HepG2 (cell line): ENCODE data around the gene EIF2S2. TPM values are rescaled to one million over a fixed set of nuclear protein-coding genes. Genes with fewer than 3 reads are reported as not detected.

Source experiments
- ATAC-seq: fragments of 200-7000 bp; cut with Tn5 transposase; 3 replicates; pipeline ENCODE4 v1.9.1; 2020; ENCODE audit warnings: mild to moderate bottlenecking, moderate library complexity
- BruUV-seq: library from RNA; stranded (reverse); fragments of 400-500 nt; replicated peaks from 2 replicates; lab custom pipeline; 2021; lab: Mats Ljungman, UMichigan
- CTCF ChIA-PET: fragments of 300-600 bp; formaldehyde crosslinking; extraction: SDS; loops from one replicate; lab custom pipeline; 2021; ENCODE audit warnings: low total read pairs, inconsistent platforms, low intra/inter-chr PET ratio; lab: Yijun Ruan, JAX
- POLR2A ChIA-PET: fragments of 350-600 bp; sonication (Branson Sonifier 250); formaldehyde crosslinking; loops from one replicate; lab custom pipeline; 2020; ENCODE audit warnings: antibody characterized with exemption, inconsistent platforms; lab: Yijun Ruan, JAX
- DNase-seq: peaks from one replicate; pipeline ENCODE4 v3.0.0-alpha.2; 2015; ENCODE audit warnings: low spot score
- FAIRE-seq: peaks from 3 replicates; lab custom pipeline; 2011; peaks lifted over from hg19 to GRCh38; lab: Jason Lieb, UNC
- H2AFZ ChIP-seq: one replicate; pipeline ENCODE4 v1.6.1; 2011; ENCODE audit warnings: low read length, inconsistent platforms
- H3K27ac ChIP-seq: fragments of 300-600 bp; 3 replicates; pipeline ENCODE4 v1.8.0; 2011; ENCODE audit warnings: mixed run types, mild to moderate bottlenecking, mixed read lengths, low read length, inconsistent platforms; ENCODE audit not compliant: insufficient read depth; ENCODE audit errors: extremely low read length
- H3K27me3 ChIP-seq, 2 experiments: fragments of 200-600 bp in 1 of 2; 2 replicates in 1 of 2; 3 replicates in 1 of 2; pipeline versions ENCODE4 v1.6.0 to v1.8.0; 2011; ENCODE audit warnings: low read length in 2 of 2, mild to moderate bottlenecking in 2 of 2, moderate library complexity in 2 of 2, inconsistent platforms in 1 of 2; ENCODE audit not compliant: insufficient read depth in 2 of 2, control insufficient read depth in 1 of 2
- H3K36me3 ChIP-seq, 2 experiments: fragments of 200-600 bp in 1 of 2; replicated peaks in 1 of 2; 2 replicates in 1 of 2; 3 replicates in 1 of 2; pipeline versions ENCODE4 v1.5.1 to v1.8.0; 2011; ENCODE audit warnings: low read length in 2 of 2, inconsistent platforms in 1 of 2; ENCODE audit not compliant: insufficient read depth in 2 of 2, control insufficient read depth in 1 of 2
- H3K4me1 ChIP-seq: 2 replicates; pipeline ENCODE4 v1.5.1; 2012; ENCODE audit warnings: low read length, inconsistent platforms; ENCODE audit not compliant: insufficient read depth
- H3K4me2 ChIP-seq: 2 replicates; pipeline ENCODE4 v1.6.0; 2011; ENCODE audit warnings: low read depth, low read length, inconsistent platforms
- H3K4me3 ChIP-seq, 3 experiments: fragments of 200-600 bp in 1 of 3; sonication (generic), shearing (Covaris generic) in 1 of 3; replicated peaks in 1 of 3; 2 replicates each; pipeline ENCODE4 v1.5.1; 2011 to 2016; ENCODE audit warnings: low read length in 3 of 3, inconsistent platforms in 2 of 3, low read depth in 2 of 3, mild to moderate bottlenecking in 2 of 3, control low read depth in 1 of 3, mixed read lengths in 1 of 3; ENCODE audit not compliant: insufficient read depth in 1 of 3
- H3K79me2 ChIP-seq: one replicate; pipeline ENCODE4 v1.6.1; 2011; ENCODE audit warnings: low read length, inconsistent platforms; ENCODE audit not compliant: insufficient read depth
- H3K9ac ChIP-seq: 2 replicates; pipeline ENCODE4 v1.6.0; 2011; ENCODE audit warnings: mild to moderate bottlenecking, low read depth, low read length, inconsistent platforms; ENCODE audit not compliant: insufficient read depth
- H3K9me3 ChIP-seq: 2 replicates; pipeline ENCODE4 v1.5.1; 2012; ENCODE audit warnings: mild to moderate bottlenecking, low read length
- H4K20me1 ChIP-seq: 2 replicates; pipeline ENCODE4 v1.6.0; 2011; ENCODE audit warnings: inconsistent platforms, mild to moderate bottlenecking, low read length, moderate library complexity; ENCODE audit not compliant: insufficient read depth
- AGO2 ChIP-seq: fragments of 200-400 bp; formaldehyde crosslinking; optimal IDR thresholded peaks from 2 replicates; pipeline ENCODE3; 2017; ENCODE audit warnings: mild to moderate bottlenecking, low read depth, low read length, moderate library complexity
- CEBPB ChIP-seq: IDR thresholded peaks from 2 replicates; pipeline ENCODE4 v1.6.1; 2011; ENCODE audit warnings: low read depth, low read length, improper control_type of control experiment, borderline replicate concordance
- HNRNPK ChIP-seq: fragments of 200-400 bp; formaldehyde crosslinking; IDR thresholded peaks from 2 replicates; pipeline ENCODE4 v1.6.1; 2018; ENCODE audit warnings: low read length, low read depth, moderate library complexity, mild to moderate bottlenecking; ENCODE audit not compliant: poor library complexity, severe bottlenecking
- KDM6A ChIP-seq: IDR thresholded peaks from 2 replicates; pipeline ENCODE4 v1.6.1; 2016; ENCODE audit warnings: low read depth
- MTF2 ChIP-seq: sonication (generic); formaldehyde crosslinking; IDR thresholded peaks from 2 replicates; pipeline ENCODE4 v1.5.0; 2020; ENCODE audit warnings: missing genetic modification reagents, borderline replicate concordance
- NKX3-1 ChIP-seq: sonication (generic); formaldehyde crosslinking; IDR thresholded peaks from 2 replicates; pipeline ENCODE4 v1.5.0; 2020; ENCODE audit warnings: missing genetic modification reagents
- RXRA ChIP-seq: sonication (generic); formaldehyde crosslinking; IDR thresholded peaks from 2 replicates; pipeline ENCODE4 v1.5.1; 2020; ENCODE audit warnings: missing genetic modification reagents
- ZNF251 ChIP-seq: sonication (generic); formaldehyde crosslinking; IDR thresholded peaks from 2 replicates; pipeline ENCODE4 v1.9.0; 2021; ENCODE audit warnings: mild to moderate bottlenecking, missing genetic modification reagents
- ZNF253 ChIP-seq: sonication (generic); formaldehyde crosslinking; IDR thresholded peaks from 2 replicates; pipeline ENCODE4 v1.8.0; 2022; ENCODE audit warnings: mild to moderate bottlenecking, missing genetic modification reagents, borderline replicate concordance
- ZNF740 ChIP-seq: sonication (generic); formaldehyde crosslinking; IDR thresholded peaks from 2 replicates; pipeline ENCODE4 v1.4.0; 2020; ENCODE audit warnings: missing genetic modification reagents
- ZNF768 ChIP-seq: sonication (generic); formaldehyde crosslinking; IDR thresholded peaks from 2 replicates; pipeline ENCODE4 v1.4.0; 2020; ENCODE audit warnings: missing genetic modification reagents
- ZNF788 ChIP-seq: sonication (generic); formaldehyde crosslinking; IDR thresholded peaks from 2 replicates; pipeline ENCODE4 v1.5.0; 2020; ENCODE audit warnings: mild to moderate bottlenecking, missing genetic modification reagents, borderline replicate concordance
- WGBS: methylation state at CpG from one replicate; pipeline ENCODE4 v1.1.6; 2017; ENCODE audit warnings: low lambda C conversion rate; 5-methylcytosine and 5-hydroxymethylcytosine counted together
- in situ Hi-C: cut with HindIII; loops from 2 replicates; pipeline ENCODE4 v1.10.0; 2017; ENCODE audit warnings: low pct_unique_long_range_greater_than_20kb; ENCODE audit not compliant: extremely low pct_ligation_motif_present
- intact Hi-C: fragments of 100-400 bp; cut with micrococcal nuclease; formaldehyde crosslinking; loops from one replicate; pipeline ENCODE4 v1.10.0; 2022; ENCODE audit not compliant: unreplicated experiment
- polyA plus RNA-seq, 8 experiments: library from polyadenylated mRNA; depleted of rRNA in 3 of 8; stranded (reverse) in 7 of 8; unstranded in 1 of 8; fragments of >200 nt; fragmentation: Illumina TruSeq in 4 of 8; extraction: Trizol in 4 of 8; gene quantifications; 2 replicates each; pipeline versions ENCODE4 v1.2.1 to v1.2.3, GENCODE V29; 2011 to 2016; ENCODE audit warnings: low read depth in 4 of 8, missing spikeins in 1 of 8, mixed read lengths in 1 of 8; ENCODE audit not compliant: insufficient read depth in 1 of 8
- total RNA-seq, 5 experiments: library from RNA; depleted of rRNA; stranded (reverse); fragments of >200 nt; fragmentation: Illumina TruSeq; extraction: Trizol; gene quantifications; 2 replicates each; pipeline ENCODE4 v1.2.3, GENCODE V29; 2016; ENCODE audit warnings: low read depth in 1 of 5
- TF ChIP-seq, protein P1 (sequence below): IDR thresholded peaks from 2 replicates; pipeline ENCODE4 v1.6.1; 2016; ENCODE audit warnings: control low read depth

EIF2S2 gene
- total and polyA plus RNA-seq, 2 of the 13 experiments (the other 11 are each of a cell fraction or from before 2014, with no cell fraction given), result 126 to 213 TPM

DNA sequence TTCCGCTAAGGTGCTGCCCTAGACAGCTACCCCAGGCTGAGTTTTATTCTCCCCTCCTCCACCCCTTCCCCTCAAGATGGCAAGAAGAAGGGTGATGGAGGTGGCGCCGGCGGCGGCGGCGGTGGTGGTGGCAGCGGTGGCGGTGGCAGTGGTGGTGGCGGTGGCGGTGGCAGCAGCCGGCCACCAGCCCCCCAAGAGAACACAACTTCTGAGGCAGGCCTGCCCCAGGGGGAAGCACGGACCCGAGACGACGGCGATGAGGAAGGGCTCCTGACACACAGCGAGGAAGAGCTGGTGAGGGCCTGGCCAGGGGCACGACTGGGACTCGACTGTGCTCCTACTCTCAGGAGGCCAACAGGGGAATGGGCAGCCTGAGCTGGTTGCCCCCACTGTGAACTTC, 35.1 kb downstream of the EIF2S2 start (continued):
- TF ChIP-seq ZNF253 (CRISPR knock-in tag) (no peak), CEBPB (no peak), ZNF788 (CRISPR knock-in tag) (no peak), ZNF251 (CRISPR knock-in tag) (no peak), HNRNPK (peak; percentile 31), ZNF740 (no peak), KDM6A (CRISPR knock-in tag) (no peak)

DNA sequence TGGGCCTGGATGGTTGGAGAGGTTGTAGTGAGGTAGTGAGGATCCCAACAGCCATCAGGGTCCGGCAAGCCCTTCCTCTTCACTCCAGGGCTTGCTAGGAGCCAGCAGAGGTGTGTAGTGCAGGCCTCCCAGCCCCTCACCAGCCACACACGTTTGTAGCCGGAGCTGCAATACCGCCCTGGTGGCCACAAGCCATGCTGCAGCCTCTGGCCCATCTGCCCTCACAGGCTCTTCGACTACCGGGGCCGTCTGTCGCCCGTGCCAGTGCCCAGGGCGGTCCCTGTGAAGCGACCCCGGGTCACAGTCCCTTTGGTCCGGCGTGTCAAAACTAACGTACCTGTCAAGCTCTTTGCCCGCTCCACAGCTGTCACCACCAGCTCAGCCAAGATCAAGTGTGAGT, 36.4 kb downstream of the EIF2S2 start:
- ATAC-seq, result peak; percentile 62
- POLR2A ChIA-PET, result no interaction called here
- Histone ChIP-seq H3K27me3 (no peaks in the 10 kb centered on the region), H3K79me2 (peaks cover 28% of the 10 kb centered on the region), H3K4me1 (no peaks in the 10 kb centered on the region)
- in situ Hi-C loops, result no loop called here
- intact Hi-C loops, result loop anchor here (10.0 kb wide), 1 partner anchor 281 kb away; no protein-coding TSS in a partner anchor
- TF ChIP-seq NKX3-1 (no peak), ZNF768 (CRISPR knock-in tag) (peak; percentile 42; the same call in 1 of the 2 replicates), AGO2 (peak; percentile 84), MTF2 (CRISPR knock-in tag) (no peak), RXRA (CRISPR knock-in tag) (0 out of 2 replicates have a peak, but pooled peaks have one; percentile 45)
- TF ChIP-seq, protein P1, sequence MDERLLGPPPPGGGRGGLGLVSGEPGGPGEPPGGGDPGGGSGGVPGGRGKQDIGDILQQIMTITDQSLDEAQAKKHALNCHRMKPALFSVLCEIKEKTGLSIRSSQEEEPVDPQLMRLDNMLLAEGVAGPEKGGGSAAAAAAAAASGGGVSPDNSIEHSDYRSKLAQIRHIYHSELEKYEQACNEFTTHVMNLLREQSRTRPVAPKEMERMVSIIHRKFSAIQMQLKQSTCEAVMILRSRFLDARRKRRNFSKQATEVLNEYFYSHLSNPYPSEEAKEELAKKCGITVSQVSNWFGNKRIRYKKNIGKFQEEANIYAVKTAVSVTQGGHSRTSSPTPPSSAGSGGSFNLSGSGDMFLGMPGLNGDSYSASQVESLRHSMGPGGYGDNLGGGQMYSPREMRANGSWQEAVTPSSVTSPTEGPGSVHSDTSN, result no peak
- TF ChIP-seq, all 625 proteins: peak for 3
- BruUV-seq, result no TSS peak
- H3K4me3 ChIP-seq, result no peak overlapping the region
- H2AFZ ChIP-seq, result no peak overlapping the region
- H3K36me3 ChIP-seq, result peaks cover 62 to 95% of the 10 kb centered on the region in 2 experiments
- CTCF ChIA-PET, result no interaction called here
- peaks cover 10% of the 10 kb centered on the region; the same call in 1 of the 2 replicates for H4K20me1 ChIP-seq
- H3K9ac ChIP-seq, result no peak overlapping the region
- DNase-seq (no peak), FAIRE-seq (no peak)
- H3K9me3 ChIP-seq, result no peaks in the 10 kb centered on the region
- no peak overlapping the region for H3K4me2 ChIP-seq
- no peak overlapping the region for H3K27ac ChIP-seq
- WGBS, result 95% methylated on average over 16 of the region's 16 CpGs
